Neural progenitor cell (in vitro differentiated cells): ENCODE data around the gene ATXN3. TPM values are rescaled to one million over a fixed set of nuclear protein-coding genes. Genes with fewer than 3 reads are reported as not detected.

Experiments used
- DNase-seq: peaks from one replicate; pipeline ENCODE4 v3.0.0-alpha.2; 2016; ENCODE audit warnings: low spot score
- H2AFZ ChIP-seq: fragments of 200-600 bp; sonication (generic); replicated peaks from 2 replicates; pipeline ENCODE4 v1.6.1; 2016; ENCODE audit warnings: antibody characterized with exemption
- H3F3A ChIP-seq: fragments of 200-600 bp; sonication (generic); 2 replicates; pipeline ENCODE4 v1.6.1; 2016; ENCODE audit warnings: antibody characterized with exemption, low read depth
- H3K27ac ChIP-seq: fragments of 200-600 bp; sonication (generic); 2 replicates; pipeline ENCODE4 v1.5.1; 2016; ENCODE audit warnings: mild to moderate bottlenecking
- H3K27me3 ChIP-seq: fragments of 200-600 bp; sonication (generic); 2 replicates; pipeline ENCODE4 v1.6.1; 2016; ENCODE audit warnings: mild to moderate bottlenecking, moderate library complexity
- H3K36me3 ChIP-seq: fragments of 200-600 bp; sonication (generic); 2 replicates; pipeline ENCODE4 v1.5.1; 2016
- H3K4me1 ChIP-seq: fragments of 200-600 bp; sonication (generic); 2 replicates; pipeline ENCODE4 v1.6.1; 2016; ENCODE audit warnings: mixed run types
- H3K4me2 ChIP-seq: fragments of 200-600 bp; sonication (generic); 2 replicates; pipeline ENCODE4 v1.6.1; 2016
- H3K4me3 ChIP-seq: fragments of 200-600 bp; sonication (generic); 2 replicates; pipeline ENCODE4 v1.5.1; 2016
- H3K79me2 ChIP-seq: fragments of 200-600 bp; sonication (generic); 2 replicates; pipeline ENCODE4 v1.6.1; 2016; ENCODE audit warnings: low read depth
- H3K9ac ChIP-seq: fragments of 200-600 bp; sonication (generic); 2 replicates; pipeline ENCODE4 v1.6.1; 2016
- H3K9me3 ChIP-seq: fragments of 200-600 bp; sonication (generic); 2 replicates; pipeline ENCODE4 v1.5.1; 2016; ENCODE audit warnings: low read depth
- H4K20me1 ChIP-seq: fragments of 200-600 bp; sonication (generic); 2 replicates; pipeline ENCODE4 v1.6.1; 2016; ENCODE audit warnings: low read depth
- H3K27ac Mint-ChIP-seq: 3 replicates; pipeline ENCODE4 v1.8.0; 2021; ENCODE audit warnings: mixed read lengths
- H3K27me3 Mint-ChIP-seq: 2 replicates; pipeline ENCODE4 v1.8.0; 2022; ENCODE audit warnings: low read depth, mild to moderate bottlenecking, inconsistent platforms, moderate library complexity, mixed read lengths; ENCODE audit not compliant: insufficient read depth
- H3K36me3 Mint-ChIP-seq: 3 replicates; pipeline ENCODE4 v1.8.0; 2021; ENCODE audit warnings: mixed read lengths
- H3K4me1 Mint-ChIP-seq: 3 replicates; pipeline ENCODE4 v1.8.0; 2021; ENCODE audit warnings: mixed read lengths
- H3K4me3 Mint-ChIP-seq: 3 replicates; pipeline ENCODE4 v1.8.0; 2021; ENCODE audit warnings: mild to moderate bottlenecking, moderate library complexity, mixed read lengths
- H3K9me3 Mint-ChIP-seq: 3 replicates; pipeline ENCODE4 v1.8.0; 2020; ENCODE audit warnings: mixed read lengths
- EZH2 ChIP-seq: fragments of 200-600 bp; sonication (generic); IDR thresholded peaks from 2 replicates; pipeline ENCODE4 v1.6.1; 2017; ENCODE audit warnings: antibody characterized with exemption, mild to moderate bottlenecking, moderate library complexity
- EZH2phosphoT487 ChIP-seq: fragments of 200-600 bp; sonication (generic); IDR thresholded peaks from 2 replicates; pipeline ENCODE4 v1.6.1; 2017; ENCODE audit warnings: antibody characterized with exemption
- total RNA-seq: library from RNA; depleted of rRNA; stranded (reverse); fragments of >200 nt; gene quantifications from 2 replicates; pipeline ENCODE4 v1.2.3, GENCODE V29; 2015; ENCODE audit warnings: low replicate concordance
- TF ChIP-seq, protein P1 (sequence below): fragments of 200-600 bp; sonication (generic); IDR thresholded peaks from 2 replicates; pipeline ENCODE4 v1.5.1; 2017; ENCODE audit warnings: antibody characterized with exemption, mild to moderate bottlenecking

Gene ATXN3
- total RNA-seq, 1 donor from 2014 or later: 76.6 TPM

DNA sequence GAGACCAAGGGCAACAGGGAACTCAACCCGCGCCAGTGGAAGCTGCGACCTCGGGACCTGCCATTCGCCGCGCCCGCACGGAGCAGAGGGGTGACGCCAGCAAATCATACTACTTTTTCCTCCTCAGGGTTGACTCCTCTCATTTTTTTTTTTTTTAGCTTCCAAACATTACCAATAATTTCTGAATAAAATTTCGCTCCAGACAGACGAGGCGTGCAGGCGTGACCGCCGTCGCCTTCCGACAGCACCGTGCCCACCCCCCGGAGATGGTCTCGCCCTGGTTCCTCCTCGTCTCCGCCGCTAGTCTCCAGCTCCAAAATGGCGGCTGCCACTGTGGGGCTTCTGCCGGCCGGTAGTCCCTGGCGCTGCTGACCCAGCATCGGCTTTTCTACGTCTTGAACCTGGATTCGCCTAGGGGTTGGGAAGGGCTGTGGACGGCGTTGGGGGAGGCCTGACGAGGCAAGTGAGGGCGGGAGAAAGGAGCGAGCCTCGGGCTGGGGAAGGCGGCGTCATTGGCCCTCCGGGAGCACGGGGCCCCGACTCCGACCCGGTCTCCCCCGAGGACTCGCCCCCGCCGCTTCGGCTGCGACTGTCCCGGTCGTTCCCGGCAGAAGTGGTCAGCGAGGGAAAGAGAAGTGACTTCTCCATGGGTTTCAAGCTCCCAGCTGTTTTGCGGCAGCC is 15.4 kb upstream of the ATXN3 start, which contains the start of the genes CPSF2 and NDUFB1:
Gene CPSF2 (plus strand): TSS at position 300 of the 681 bp plus-strand sequence. CDS start 9,016 bp downstream, outside the sequence.
Gene NDUFB1 (minus strand): TSS at position 37 of the 681 bp plus-strand sequence. CDS start 4,069 bp downstream, outside the sequence.
- H3K9me3 ChIP-seq: no peaks in the 10 kb centered on the region
- peak within 1 kb of the TSS; percentile 97 for H2AFZ ChIP-seq
- Mint-ChIP-seq H3K27me3 (peaks cover 5% of the 10 kb centered on the region), H3K27ac (peak within 1 kb of the TSS; percentile 100), H3K4me1 (peaks cover 22% of the 10 kb centered on the region), H3K4me3 (peak within 1 kb of the TSS; percentile 99), H3K9me3 (no peaks in the 10 kb centered on the region), H3K36me3 (peaks cover 20% of the 10 kb centered on the region)
- H3K4me2 ChIP-seq: peak within 1 kb of the TSS; percentile 81
- no peaks in the 10 kb centered on the region for H3K27me3 ChIP-seq
- peak within 1 kb of the TSS; percentile 97 for H3K9ac ChIP-seq
- peak within 1 kb of the TSS; percentile 95 for H3K27ac ChIP-seq
- H4K20me1 ChIP-seq: no peaks in the 10 kb centered on the region
- H3K4me3 ChIP-seq: peak within 1 kb of the TSS; percentile 71
- peaks cover 24% of the 10 kb centered on the region for H3K4me1 ChIP-seq
- TF ChIP-seq, protein P1, sequence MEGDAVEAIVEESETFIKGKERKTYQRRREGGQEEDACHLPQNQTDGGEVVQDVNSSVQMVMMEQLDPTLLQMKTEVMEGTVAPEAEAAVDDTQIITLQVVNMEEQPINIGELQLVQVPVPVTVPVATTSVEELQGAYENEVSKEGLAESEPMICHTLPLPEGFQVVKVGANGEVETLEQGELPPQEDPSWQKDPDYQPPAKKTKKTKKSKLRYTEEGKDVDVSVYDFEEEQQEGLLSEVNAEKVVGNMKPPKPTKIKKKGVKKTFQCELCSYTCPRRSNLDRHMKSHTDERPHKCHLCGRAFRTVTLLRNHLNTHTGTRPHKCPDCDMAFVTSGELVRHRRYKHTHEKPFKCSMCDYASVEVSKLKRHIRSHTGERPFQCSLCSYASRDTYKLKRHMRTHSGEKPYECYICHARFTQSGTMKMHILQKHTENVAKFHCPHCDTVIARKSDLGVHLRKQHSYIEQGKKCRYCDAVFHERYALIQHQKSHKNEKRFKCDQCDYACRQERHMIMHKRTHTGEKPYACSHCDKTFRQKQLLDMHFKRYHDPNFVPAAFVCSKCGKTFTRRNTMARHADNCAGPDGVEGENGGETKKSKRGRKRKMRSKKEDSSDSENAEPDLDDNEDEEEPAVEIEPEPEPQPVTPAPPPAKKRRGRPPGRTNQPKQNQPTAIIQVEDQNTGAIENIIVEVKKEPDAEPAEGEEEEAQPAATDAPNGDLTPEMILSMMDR: no peak
- TF ChIP-seq EZH2phosphoT487 (no peak), EZH2 (no peak)
- no peaks in the 10 kb centered on the region for H3F3A ChIP-seq
- peaks cover 68% of the 10 kb centered on the region for H3K79me2 ChIP-seq
- DNase-seq: peak; percentile 92
- H3K36me3 ChIP-seq: peaks cover 9% of the 10 kb centered on the region

DNA sequence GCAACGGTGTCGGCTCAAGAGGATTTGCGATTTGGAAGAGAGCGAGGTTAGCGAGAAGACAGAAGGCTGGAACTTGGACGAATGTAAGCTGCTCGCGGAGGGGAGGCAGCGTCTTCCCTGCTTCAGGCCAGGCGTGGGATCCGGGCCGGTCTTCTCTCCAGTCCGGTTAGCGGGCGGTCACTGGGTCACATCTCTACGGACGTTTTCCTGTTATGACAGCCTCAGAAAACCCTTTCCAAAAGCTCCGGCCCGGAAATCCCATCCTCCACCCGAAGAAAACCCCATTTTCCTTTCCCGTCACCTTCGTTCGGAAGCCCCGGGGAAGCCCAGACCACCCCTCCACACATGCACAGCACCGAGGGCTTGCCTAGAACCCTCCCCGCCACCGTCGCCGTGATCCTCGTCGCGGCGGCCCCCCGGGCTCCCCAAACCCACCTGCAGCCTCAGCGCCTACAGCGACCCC is 14.9 kb upstream of the ATXN3 start:
- peak overlapping the region; percentile 81 for H3K4me2 ChIP-seq
- H3K27ac ChIP-seq: no peak overlapping the region
- Mint-ChIP-seq H3K27me3 (peaks cover 5% of the 10 kb centered on the region), H3K4me1 (peaks cover 22% of the 10 kb centered on the region), H3K9me3 (no peaks in the 10 kb centered on the region), H3K36me3 (peaks cover 22% of the 10 kb centered on the region), H3K4me3 (peak overlapping the region; percentile 99), H3K27ac (peak overlapping the region; percentile 100)
- H3K4me1 ChIP-seq: peaks cover 24% of the 10 kb centered on the region
- H3F3A ChIP-seq: no peaks in the 10 kb centered on the region
- no peaks in the 10 kb centered on the region for H4K20me1 ChIP-seq
- TF ChIP-seq EZH2phosphoT487 (no peak), EZH2 (no peak)
- TF ChIP-seq, protein P1: peak; percentile 4
- H3K79me2 ChIP-seq: peaks cover 63% of the 10 kb centered on the region
- peak overlapping the region; percentile 97 for H3K9ac ChIP-seq
- peaks cover 6% of the 10 kb centered on the region for H3K36me3 ChIP-seq
- H3K9me3 ChIP-seq: no peaks in the 10 kb centered on the region
- H3K4me3 ChIP-seq: peak overlapping the region; percentile 71
- H2AFZ ChIP-seq: peak overlapping the region; percentile 97
- DNase-seq: peak; percentile 57
- no peaks in the 10 kb centered on the region for H3K27me3 ChIP-seq

DNA sequence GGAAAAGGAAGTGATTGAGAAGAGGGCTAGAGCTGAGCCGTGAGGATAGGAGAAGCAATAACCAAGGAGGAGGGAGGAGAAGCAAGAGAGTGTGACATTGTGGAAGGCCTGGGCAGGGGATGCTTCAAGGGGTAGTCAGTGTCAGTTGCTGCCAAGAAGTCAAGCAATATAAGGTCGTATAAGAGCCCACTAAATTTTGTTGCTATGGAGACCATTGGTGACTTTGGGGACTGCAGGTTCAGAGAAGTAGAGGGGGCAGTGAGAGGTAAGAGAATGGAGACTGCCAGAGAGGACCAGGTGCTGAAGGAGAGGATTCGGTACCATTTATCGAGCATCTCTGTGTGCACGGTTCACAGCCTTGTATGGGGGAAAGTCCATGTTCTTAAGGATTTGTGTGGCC is 3.1 kb upstream of the ATXN3 start:
- no peaks in the 10 kb centered on the region for H3K9me3 ChIP-seq
- no peak for DNase-seq
- Mint-ChIP-seq H3K27me3 (peaks cover 2% of the 10 kb centered on the region), H3K4me3 (no peak overlapping the region), H3K9me3 (no peaks in the 10 kb centered on the region), H3K36me3 (no peaks in the 10 kb centered on the region), H3K4me1 (peaks cover 17% of the 10 kb centered on the region), H3K27ac (no peak overlapping the region)
- no peak overlapping the region for H3K9ac ChIP-seq
- no peak overlapping the region for H3K4me2 ChIP-seq
- H2AFZ ChIP-seq: no peak overlapping the region
- peaks cover 13% of the 10 kb centered on the region for H4K20me1 ChIP-seq
- H3K27ac ChIP-seq: no peak overlapping the region
- H3K27me3 ChIP-seq: no peaks in the 10 kb centered on the region
- peaks cover 26% of the 10 kb centered on the region for H3F3A ChIP-seq
- H3K36me3 ChIP-seq: no peaks in the 10 kb centered on the region
- H3K4me3 ChIP-seq: no peak overlapping the region
- H3K4me1 ChIP-seq: peaks cover 14% of the 10 kb centered on the region
- H3K79me2 ChIP-seq: peaks cover 19% of the 10 kb centered on the region
- TF ChIP-seq, protein P1: no peak
- no peak for TF ChIP-seq EZH2
- no peak for TF ChIP-seq EZH2phosphoT487
